Ramos (cell line): ENCODE results near the gene SRXN1.

ENCODE experiments used
- in situ Hi-C: fragments of 300-500 bp; cut with MboI; formaldehyde crosslinking; loops from one replicate; pipeline ENCODE4 v1.14.3; 2022; ENCODE audit warnings: low sequenced_read_pairs; ENCODE audit not compliant: unreplicated experiment

SRXN1 gene

DNA sequence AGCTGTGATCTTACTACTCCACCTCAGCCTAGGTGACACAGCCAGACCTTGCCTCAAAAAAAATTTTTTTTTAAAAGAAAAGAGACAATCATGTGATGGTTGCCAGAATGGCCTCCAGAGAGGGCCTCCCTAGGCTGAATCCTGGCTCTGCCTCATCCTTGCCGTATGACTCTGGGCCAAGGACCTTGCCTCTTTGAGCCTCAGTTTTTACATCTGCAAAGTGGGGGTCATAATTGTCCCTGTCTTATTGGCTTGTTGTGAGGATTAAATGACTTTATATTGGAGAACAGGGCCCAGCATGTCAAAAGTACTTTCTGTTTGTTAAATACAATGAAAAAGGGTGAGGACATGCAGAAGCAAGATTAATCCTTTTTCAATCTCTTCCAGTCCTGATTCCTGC is 14.4 kb downstream of the SRXN1 start:
- in situ Hi-C loops = no loop called here

DNA sequence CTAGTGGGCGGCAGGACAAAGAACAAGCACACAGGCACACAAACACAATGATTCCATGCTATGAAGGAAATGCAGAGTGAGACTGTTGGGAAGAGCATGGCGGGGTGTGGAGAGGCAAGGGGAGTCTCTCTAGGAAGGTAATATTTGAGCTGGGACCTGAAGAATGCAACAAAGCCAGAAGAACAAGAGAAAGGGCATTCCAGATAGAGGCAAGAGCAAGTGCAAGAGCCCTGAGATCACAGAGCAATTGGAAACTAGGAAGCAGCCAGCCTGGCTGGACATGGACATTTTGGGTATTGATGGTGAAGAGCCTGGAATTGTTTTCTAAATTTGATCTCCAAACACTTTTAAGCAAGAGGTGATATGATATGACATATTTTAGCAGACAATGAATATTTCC is 15.4 kb downstream of the SRXN1 start:
- in situ Hi-C loops = no loop called here

DNA sequence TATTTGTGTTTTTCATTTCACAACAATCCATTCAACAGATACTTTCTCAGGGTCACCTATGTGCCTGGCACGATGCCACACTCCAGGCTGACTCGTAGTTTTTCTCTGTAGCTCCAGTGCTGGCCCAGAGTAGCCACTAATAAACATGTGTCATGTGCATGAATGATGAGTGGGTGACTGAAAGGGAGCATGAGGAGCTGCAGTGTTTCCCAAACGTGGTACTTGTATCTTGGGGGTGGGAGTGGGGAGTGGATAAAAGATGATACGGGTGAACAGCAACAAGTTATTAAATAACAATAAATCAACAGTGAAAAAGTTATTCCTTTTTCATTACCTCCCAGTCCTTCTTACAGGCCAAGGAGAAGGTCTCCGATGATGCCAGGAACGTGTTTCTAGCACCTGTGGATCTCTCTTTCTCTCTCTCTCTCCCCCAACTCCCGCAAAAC is 17.1 kb downstream of the SRXN1 start:
- in situ Hi-C loops = no loop called here

DNA sequence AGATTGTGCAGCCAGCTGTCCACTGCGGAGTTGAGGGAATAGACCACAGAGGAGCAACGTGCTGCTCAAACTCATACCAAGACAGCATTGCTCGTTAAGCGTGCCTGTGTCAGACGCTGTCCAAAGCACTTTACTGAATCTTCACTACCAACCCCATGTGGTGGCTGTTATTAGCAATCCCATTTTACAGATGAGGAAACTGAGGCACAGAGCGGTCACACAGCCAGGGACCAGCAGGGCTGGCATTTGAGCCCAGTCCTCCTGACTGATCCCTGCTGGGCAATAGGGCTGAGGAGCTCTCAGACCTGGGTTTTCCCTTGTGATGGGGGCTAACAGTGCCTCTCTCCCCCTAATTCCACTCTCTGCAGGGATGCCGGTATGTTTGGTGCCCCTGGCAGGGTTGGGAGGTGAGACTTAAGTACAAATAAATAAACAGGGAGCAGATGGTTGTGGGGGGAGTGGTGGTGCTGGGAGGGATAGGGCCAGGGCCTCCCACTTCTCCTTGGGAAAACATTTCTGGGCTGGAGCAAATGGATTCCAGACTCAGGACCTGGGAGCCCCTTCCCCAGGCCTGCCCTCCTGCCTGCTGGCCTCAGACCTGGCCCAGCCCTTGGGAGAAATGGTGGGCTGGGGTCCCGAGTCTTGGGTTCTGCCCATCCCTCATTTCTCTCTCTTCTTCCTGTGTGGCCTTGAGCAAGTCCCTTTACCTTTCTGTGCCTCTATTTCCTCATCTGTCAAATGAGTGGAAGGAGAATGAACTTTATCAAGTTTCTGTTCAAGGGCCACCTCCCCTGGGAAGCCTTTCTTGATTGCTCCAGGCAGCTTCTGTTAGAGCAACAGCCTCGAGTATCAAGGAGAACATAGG is 17.7 kb downstream of the SRXN1 start:
- in situ Hi-C loops = no loop called here

DNA sequence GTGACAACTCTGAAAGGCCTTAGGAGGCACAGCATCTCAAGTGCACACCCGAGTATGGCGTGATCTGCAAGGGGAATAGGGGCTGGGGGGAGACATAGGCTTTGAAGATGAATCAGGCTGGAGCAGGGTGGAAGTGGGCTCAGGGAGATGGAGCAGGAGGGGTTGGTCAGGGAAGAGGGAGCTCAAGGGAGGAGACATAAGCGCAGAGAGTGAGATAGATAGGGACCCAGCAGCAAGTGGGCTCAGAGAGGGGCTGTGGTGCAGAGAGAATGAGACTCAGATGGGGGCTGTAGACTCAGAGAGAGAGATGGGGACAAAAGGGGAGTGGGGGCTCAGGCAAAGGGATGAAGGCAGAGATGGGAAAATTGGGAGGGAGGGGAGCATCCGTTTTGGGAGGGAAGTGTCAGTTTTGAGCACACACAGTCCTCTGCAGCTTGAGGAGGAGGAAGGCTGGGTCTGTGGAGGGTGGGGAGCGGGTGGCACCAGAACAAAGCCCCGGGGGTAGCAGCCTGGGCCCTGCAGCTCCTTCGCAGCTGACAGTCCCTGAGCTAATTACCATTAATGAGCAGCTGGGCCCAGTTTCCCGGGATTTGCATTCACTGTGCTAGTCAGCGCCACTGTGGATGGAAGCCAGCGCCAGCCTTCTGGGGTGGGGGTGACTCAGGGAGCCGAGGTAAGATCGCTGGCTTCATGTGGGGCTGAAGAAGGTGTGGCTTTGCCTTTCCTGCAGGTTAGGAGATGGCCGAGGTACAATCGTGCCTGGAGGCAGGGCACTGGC is 18.7 kb downstream of the SRXN1 start:
- in situ Hi-C loops = no loop called here

DNA sequence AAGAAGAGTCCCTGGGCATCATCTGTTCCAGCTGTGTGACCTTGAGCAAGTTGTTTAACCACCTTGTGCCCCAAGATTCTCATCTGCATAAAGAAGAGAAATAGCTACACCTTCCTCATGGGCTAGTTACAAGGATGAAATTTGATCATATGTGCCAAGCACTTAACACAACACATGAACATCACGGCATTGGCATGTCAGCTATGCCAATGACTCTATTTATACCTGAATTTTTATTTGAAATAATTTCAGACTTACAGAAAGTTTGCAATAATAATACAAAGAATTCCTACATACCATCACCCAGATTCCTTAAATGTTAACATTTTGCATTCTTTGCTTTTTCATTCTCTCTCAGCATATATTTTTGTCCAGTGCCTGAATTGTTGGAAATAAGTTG is 21.9 kb downstream of the SRXN1 start:
- in situ Hi-C loops = no loop called here

DNA sequence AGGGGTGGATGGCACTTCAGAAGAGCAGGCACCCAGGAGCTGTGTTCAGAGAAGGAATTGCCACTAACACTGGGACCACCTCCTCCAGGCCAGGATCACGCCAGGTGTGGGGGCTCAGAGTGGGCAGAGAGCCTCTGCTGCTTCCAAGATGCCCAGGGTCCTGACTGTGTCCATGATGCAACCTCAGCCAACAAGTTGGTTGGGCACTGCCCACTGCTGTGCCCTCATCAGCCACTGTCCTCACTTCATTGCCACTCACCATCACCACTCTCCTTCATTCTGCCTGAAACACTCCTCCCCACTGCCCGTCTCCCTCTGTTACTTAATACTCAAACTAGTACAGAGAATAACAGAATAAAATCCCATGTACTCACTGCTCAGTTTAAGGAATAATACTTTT is 26.4 kb downstream of the SRXN1 start:
- in situ Hi-C loops = no loop called here

DNA sequence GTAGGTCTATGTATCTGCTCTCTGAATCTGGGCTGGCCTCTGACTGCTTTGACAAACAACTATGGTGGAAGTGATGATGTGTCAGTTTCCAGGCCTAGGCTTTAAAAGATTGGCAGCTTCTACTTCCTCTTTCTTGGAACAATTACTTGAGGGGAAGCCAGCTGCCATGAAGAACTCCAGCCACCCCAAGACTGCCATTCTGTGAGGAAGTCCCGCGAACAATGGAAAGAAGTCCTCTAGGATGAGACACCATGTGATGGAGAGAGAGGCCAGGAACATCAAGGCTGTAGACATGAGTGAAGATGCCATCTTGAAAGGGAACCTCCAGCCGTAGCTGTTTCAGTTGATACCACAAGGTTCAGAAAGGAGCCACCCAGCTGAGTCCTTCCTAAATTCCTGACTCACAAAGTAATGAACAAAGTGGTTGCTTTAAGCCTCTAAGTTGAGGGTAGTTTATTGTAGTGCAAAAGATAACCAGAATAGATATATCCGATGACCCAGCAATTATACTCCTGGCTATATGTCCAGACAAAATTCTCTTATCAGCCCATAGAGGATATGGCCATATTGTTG is 27.6 kb downstream of the SRXN1 start:
- in situ Hi-C loops = no loop called here

DNA sequence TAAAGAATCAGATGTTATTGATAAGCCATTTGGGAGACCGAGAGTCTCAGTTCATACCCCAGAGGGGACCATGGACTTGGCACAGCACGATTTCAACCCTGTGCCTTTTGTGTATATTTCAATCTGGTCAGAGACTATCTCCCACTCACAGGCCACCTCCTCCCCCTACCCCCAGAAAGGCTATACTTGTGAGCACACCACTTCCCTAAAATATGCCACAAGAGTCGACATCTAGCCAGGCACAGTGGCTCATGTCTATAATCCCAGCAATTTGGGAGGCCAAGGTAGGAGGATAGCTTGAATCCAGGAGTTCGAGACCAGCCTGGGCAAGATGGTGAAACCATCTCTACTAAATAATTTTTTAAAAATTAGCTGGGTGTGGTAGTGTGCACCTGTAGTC is 29.3 kb downstream of the SRXN1 start:
- in situ Hi-C loops = no loop called here

DNA sequence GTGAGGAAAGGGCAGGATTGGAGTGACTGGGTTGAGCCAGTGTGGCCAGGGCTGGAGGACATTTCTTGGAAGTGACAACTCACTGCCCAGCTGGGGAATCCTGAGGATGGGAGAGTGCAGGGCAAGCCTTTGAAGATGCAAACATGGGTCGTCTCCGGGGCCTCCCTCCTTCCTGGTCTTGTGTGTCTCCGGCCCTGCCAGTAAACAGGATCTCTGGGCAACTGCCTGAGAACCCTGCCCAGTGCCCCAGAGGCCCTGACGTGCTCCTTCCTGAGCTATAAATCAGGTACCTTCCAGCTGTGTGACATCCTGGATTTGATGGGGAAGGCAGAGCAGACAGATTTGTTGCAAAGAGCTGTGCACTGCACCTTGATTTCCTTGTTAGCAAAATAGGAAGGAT is 30.0 kb downstream of the SRXN1 start:
- in situ Hi-C loops = no loop called here

DNA sequence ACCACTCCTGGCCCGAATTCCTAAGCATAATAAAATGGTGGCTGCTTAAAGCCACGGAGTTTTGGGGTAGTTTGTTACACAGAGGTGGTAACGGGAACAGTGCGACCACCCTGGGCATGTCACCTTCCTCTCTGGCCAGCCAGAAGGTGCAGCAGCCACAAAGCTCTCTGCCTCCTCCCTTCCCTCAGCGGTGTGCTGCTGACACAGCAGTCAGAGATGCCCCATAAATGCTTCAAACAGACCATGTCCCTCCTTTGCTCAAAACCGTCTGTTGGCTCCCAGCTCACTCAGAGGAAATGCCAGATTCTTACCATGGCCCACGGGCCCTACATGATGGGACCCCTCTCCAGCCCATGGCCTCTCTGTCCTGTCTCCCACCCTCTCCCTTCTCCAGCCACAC is 30.8 kb downstream of the SRXN1 start:
- in situ Hi-C loops = no loop called here

DNA sequence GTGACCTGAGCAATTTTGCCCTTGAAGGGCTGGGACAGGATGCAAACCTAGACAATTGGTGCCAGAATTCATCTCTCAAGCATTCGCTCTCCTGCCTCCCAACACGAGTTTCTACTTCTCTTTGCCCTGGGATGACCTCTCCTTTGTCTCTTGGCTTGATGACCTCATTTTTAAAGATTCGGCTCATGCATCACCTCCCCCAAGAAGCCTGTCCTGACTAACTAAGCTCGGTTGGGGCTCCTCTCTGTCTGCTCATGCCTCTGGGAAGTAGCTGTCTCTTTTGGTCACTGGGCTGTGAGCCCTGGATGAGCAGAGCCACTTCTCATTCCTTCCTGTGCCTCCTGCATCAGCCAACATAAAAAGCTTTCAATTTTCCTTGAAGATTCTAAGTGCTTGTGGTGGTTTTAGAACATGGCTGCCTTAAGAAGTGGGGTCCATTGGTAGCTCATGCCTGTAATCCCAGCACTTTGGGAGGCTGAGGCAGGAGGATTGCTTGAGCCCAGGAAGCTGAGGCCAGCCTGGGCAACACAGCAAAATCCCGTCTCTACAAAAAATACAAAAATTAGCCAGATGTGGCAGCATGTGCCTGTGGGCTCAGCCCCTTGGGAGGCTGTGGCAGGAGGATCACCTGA is 31.8 kb downstream of the SRXN1 start:
- in situ Hi-C loops = no loop called here

DNA sequence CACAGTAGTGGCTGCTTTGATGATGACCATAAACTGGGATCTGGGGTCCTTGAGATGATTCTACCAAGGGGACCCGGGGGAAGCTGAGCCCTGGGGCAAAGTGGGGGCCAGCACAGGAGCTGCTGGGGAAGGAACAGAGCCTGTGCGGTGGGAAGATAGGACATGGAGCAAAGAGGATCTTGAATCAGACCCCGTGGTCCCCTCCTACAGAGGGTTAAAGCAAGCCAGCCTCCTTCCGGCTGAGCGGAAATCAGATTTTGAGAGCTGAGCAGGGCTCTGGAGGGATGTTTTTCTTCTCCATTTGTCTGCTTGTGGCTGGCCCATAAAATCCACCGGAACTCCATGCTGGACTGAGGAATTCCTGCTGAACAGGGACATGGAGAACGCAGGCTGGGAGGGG is 32.8 kb downstream of the SRXN1 start:
- in situ Hi-C loops = no loop called here

DNA sequence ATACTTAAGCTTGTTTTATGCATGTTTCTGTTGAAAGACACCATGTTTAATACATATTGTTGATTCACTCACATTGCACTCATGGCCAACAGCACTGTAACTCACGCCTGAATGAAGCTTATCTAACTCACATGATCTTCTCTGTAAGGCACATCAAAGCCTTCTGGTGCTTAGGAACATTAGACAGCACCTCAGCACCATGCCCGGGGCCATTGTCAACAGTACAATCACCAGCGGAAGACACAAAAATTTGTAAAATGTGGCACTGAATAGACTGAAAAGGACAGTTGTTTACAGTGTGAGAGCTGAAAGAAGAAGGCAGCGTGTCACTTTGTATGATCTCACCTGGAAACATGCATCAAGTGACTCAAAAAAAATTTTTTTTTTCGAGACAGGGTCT is 34.0 kb downstream of the SRXN1 start:
- in situ Hi-C loops = no loop called here

DNA sequence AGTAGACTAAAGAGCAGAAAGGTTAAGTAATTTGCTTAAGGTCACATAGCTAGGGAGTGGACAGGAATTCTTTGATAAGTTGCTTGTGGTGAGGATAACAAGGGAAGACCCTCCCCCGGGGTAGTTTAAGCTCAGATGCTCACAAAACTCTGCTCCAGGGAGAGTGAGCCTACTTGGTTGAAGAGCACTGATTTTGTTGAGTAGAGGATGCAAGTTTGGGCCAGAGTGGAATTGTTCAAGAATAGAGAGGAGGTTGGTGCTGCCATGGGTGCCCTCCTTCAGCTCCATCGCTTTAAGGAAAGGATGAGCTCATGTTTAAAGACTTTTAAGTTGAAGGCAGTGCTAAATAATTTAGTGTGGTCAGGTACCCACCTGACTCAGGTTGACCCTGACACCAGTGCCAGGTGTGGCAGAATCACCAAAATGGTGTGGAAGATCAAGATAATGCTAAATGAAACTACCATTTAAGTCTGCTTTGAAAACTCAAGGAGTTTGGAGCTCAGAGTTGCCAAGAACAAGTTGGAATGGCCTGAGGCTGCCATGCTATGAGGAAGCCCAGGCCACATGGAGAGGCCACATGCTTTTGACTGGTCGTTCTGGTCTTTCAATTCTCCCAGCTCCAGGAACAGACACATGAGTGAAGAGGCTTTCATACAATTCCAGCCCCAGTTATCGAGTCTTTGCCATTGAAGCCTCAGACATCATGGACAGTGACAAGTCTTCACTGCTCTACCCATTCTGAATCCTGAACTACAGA is 34.9 kb downstream of the SRXN1 start:
- in situ Hi-C loops = no loop called here

DNA sequence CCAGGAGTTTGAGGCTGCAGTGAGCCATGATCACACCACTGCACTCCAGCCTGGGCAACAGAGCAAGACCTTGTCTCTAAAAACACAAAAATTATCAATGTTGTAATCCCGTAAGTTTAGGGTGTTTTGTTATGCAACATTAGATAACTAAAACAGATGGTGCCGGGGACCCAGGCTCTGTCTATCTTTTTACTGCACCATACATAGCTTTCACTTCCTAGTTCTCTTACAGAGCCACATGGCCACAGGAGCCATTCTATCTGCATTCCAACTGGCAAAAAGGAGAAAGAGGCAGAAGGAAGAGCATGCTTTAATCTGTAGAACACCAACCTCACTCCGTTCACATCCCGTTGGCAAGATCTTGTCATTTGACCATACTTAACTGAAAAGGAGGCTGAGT is 37.5 kb downstream of the SRXN1 start:
- in situ Hi-C loops = no loop called here

DNA sequence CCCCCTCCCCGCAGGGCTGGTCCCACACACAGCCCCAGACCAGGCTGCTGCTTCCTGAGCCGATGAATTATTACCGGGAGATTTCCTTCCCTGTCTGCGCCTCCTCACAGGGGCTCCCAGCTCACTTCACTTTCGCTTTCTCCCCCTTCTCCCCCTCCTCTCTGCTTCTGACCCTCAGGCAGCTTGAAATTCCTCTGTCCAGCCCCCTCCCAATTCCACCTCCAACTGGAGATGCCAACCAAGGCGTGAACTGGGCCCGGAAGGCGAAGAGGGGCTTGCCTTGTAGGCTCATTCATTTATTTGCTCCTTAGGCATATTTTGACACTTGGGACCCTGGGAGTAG is 41.2 kb downstream of the SRXN1 start:
- in situ Hi-C loops = no loop called here

DNA sequence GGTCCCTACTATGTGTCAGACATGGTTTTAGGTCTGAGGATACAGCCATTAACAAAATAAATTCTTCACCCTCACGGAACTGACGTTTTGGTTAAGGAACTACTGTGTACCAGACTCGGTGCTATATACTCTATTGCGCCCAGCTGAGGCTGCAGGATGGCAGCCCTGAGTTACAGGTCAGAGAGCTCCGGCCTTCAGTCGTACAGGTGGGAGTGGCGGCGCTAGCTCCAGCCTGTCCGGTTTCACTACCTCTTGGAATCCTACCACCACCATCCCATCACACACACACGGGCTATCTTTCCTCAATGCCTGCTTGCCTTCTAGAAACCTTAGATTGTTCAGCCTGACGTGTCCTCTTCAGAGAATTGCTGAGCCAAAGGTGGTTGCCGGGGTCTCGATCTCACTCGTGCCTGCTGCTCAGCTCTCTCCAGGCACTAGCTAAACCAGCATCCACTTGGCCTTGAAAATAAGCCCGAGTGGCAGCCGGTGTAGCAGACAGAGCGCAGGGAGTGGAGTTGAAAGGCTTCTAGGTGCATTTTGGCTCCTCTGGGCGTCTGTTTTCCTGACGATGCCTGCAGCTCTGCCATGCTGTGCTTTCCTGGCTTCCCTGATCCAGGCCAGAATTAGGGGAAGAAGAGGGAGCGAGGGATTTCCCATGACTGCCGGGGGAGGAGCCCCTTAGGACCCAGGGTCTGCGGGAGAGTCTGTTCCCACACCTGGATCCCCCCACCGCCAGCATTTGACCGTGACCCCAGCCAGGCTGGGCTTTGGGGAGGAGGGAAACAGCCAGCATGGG is 41.8 kb downstream of the SRXN1 start:
- in situ Hi-C loops = no loop called here
